Right lobe of liver (tissue), 4 donors: ENCODE results near the gene FPGS.
A peak's percentile ranks its signal among the peaks of the same experiment; 100 is the strongest.

Experiments used
- CTCF ChIP-seq, 4 donors: fragments of 200-600 bp in 3 of 4; fragments of 450-650 bp in 1 of 4; IDR thresholded peaks; one replicate each; pipeline versions ENCODE4 v1.5.1 to v1.8.0; 2016 to 2022; ENCODE audit warnings: antibody characterized with exemption in 4 of 4, mild to moderate bottlenecking in 2 of 4
- POLR2A ChIP-seq: fragments of 450-650 bp; IDR thresholded peaks from one replicate; pipeline ENCODE4 v1.6.1; 2017; ENCODE audit warnings: antibody characterized with exemption, mild to moderate bottlenecking
- donor health status: DM: no; HTN: no; CAD: no.
- donor health status: DM: no; HTN: no; CAD: no.
- donor health status: DM: no; HTN: yes; CAD: no.

- TF ChIP-seq CTCF (IDR thresholded peaks at IDR 0.05) (no peak), POLR2A (peak; percentile 31)
These were observed 51.6 kb downstream of the FPGS start, which contains the start of gene ENG for GRCh38 chr9:127854184-127854806.
